Measurements from ENCODE around the gene C17orf75. TPM values are rescaled to one million over a fixed set of nuclear protein-coding genes. Genes with fewer than 3 reads are reported as not detected.
"Not testable (repeated sequence)": the region's sequence is repeated elsewhere in the genome, so short reads cannot be mapped to it uniquely, and the experiment has no call there.

The C17orf75 gene
- total RNA-seq, 1 experiment from 2014 or later = 22.5 TPM

GRCh38 chr17:32317353-32317752 lies 24.6 kb downstream of the C17orf75 start (continued):
- TF ChIP-seq ZBTB33 (IDR thresholded peaks at IDR 0.05; ENCODE audit: extremely low read depth, insufficient replicate concordance, low read length) (no peak), ATF3 (IDR thresholded peaks at IDR 0.05) (no peak), RAD21 (IDR thresholded peaks at IDR 0.05; ENCODE audit: low read depth) (no peak), SRF (IDR thresholded peaks at IDR 0.05; ENCODE audit: low read depth) (no peak), EZH2phosphoT487 (IDR thresholded peaks at IDR 0.05; ENCODE audit: borderline replicate concordance) (no peak), YY1 (IDR thresholded peaks at IDR 0.05; ENCODE audit: extremely low read depth, insufficient replicate concordance, low read depth, low read length) (no peak)

GRCh38 chr17:32316653-32317052 lies 25.3 kb downstream of the C17orf75 start:
- H4K20me1 ChIP-seq (ENCODE audit: insufficient read depth); H3K9ac ChIP-seq (ENCODE audit: low read length); H3K4me2 ChIP-seq (ENCODE audit: low read length); H3K4me3 ChIP-seq (replicated peaks in 1 of 2; ENCODE audit: low read depth in 1 of 2, low read length in 2 of 2); POLR2A ChIA-PET; BruUV-seq (replicated peaks); ATAC-seq; H3K27ac ChIP-seq (ENCODE audit: low read depth, low read length); H3K27me3 ChIP-seq (ENCODE audit: insufficient read depth, low read length); H3K4me1 ChIP-seq (ENCODE audit: control insufficient read depth in 1 of 2, insufficient read depth in 2 of 2, low read length in 2 of 2); H2AFZ ChIP-seq (ENCODE audit: low read depth, low read length, poor library complexity, severe bottlenecking); H3K9me2 ChIP-seq (ENCODE audit: insufficient read depth); H3K9me3 ChIP-seq (ENCODE audit: control insufficient read depth in 1 of 2, insufficient read depth in 1 of 2, low read depth in 1 of 2, low read length in 2 of 2); H3K36me3 ChIP-seq (ENCODE audit: control insufficient read depth in 1 of 2, insufficient read depth in 2 of 2, low read length in 2 of 2); H3K79me2 ChIP-seq (ENCODE audit: insufficient read depth, low read length); DNase-seq (ENCODE audit: low read depth, low spot score); RAD21 ChIA-PET (ENCODE audit: low non-redundant PET in 1 of 2, low total read pairs in 2 of 2, uncharacterized antibody in 2 of 2, unreplicated experiment in 2 of 2): not testable (repeated sequence)
- intact Hi-C loops (cut with micrococcal nuclease) = loop anchor here (5.0 kb wide), 1 partner anchor 109 kb away; no protein-coding TSS in a partner anchor
- CTCF ChIA-PET = interaction anchor here (1.4 kb wide), 1 partner anchor 64 kb away, joined by 4 read pairs; no protein-coding TSS in a partner anchor

Measured in HCT116 (cell line).